ENCODE data around the gene MCF2L2.

Gene MCF2L2

DNA sequence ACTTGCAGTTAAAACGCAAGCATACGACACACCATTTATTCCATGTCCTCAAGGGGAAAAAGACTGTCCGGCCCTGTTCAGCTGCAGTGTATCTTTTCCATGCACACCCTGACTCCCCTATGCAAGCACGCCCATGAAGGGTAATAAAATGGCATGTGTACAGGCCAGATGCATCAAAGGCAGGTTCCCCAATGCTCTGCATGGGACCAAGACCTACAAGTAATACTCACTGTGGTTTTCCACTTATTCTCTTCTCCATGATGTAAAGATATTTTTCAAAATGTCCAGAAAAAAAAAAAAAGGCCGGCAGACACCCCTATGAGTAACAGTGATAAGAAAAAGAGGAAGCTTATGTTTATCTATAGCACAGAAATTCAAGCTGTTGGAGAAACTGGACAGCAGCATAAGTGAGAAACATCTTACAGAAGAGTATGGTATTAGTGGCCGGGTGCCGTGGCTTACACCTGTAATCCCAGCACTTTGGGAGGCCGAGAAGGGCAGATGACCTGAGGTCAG is 70.8 kb downstream of the MCF2L2 start:
- DNase-seq = no peak

DNA sequence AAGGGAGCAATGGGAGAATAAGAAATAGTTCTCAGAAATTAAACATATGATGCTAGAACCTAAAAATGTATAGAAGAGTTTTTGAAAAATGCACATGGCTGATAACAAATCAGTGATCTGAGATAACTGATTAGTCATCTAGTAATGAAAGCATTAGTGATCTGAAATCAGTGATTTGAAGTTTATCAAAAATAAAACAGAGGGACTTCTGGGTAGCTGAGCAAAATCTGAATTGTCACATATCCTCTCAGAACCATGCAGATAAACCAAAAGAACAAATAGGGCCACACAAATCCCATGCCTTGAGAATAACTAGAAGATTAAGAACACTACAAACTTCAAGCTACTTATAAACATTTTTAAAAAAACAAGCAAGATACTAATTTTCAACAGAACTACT is 71.5 kb downstream of the MCF2L2 start:
- DNase-seq = no peak

DNA sequence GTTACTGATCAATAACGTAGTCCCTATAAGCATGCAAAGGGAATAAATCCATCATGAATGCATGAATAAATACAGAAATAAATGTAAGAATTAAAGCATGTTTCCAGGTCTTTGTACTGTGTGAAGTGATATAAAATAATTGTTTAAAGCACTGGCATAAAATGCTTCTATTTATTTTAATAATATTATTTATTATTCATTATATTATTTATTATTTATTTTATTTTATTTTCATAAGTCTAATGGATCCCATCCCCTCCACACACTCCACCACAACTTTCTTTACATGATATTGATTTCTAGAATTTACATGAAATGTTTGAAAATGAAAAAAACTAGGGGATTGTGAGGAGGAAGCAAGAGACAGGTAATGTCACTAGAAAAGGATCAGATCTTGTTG is 73.5 kb downstream of the MCF2L2 start:
- DNase-seq = no peak

DNA sequence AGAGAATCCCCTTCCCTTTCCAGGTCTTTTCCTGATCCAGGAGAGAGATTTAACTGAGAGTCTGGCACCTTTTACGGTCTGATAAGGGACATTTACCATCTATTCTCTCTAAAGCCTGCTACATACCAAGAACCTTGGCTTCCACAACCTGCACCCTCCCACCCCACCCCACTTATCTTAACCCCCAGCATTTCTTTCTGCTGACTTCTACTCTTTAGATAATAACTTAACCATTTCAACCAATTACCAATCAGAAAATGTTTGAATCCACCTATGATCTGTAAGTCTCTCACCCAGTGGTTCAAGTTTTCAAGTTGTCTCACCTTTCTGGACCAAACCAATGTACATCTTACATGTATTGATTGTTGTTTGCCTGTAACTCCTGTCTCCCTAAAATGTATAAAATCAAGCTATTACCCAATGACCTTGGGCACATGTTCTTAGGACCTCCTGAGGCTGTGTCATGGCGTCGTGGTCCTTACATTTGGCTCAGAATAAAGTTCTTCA is 74.0 kb downstream of the MCF2L2 start:
- no peak for DNase-seq

- DNase-seq = no peak
Observed at GRCh38 chr3:183353421-183353820, 75.0 kb downstream of the MCF2L2 start.

- no peak for DNase-seq
Observed at GRCh38 chr3:183350164-183350563, 78.3 kb downstream of the MCF2L2 start.

- no peak for DNase-seq
Observed at GRCh38 chr3:183349421-183350157, 78.8 kb downstream of the MCF2L2 start.

DNA sequence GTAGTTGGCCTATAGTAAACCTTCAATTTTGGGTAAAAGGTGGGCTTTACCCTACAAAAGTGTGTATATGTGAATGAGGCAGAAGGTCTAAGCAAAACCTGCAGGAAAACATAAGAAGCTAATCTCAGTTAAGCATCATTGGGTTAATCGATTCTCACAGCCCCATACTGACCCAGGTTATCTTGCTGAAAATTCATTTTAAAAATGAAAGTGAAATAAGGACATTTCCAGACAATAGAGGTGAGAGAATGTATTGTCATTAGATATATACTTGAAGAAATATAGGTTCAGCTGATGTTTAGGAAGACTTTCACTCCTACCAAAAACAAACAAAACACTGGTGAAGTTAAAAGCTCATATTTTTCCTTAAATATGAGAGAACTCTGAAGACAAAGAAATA is 85.6 kb downstream of the MCF2L2 start:
- no peak for DNase-seq

GRCh38 chr3:183341545-183342288 is 86.7 kb downstream of the MCF2L2 start:
- no peak for DNase-seq

GRCh38 chr3:183340222-183340621 is 88.2 kb downstream of the MCF2L2 start:
- DNase-seq = no peak

GRCh38 chr3:183339461-183340086 is 88.8 kb downstream of the MCF2L2 start:
- no peak for DNase-seq

- DNase-seq = no peak
Observed at GRCh38 chr3:183338520-183338919, 89.9 kb downstream of the MCF2L2 start.

- no peak for DNase-seq
Observed at GRCh38 chr3:183332487-183332886, 95.9 kb downstream of the MCF2L2 start.

GRCh38 chr3:183331498-183331897 is 96.9 kb downstream of the MCF2L2 start:
- DNase-seq = no peak

GRCh38 chr3:183330881-183331280 is 97.5 kb downstream of the MCF2L2 start:
- no peak for DNase-seq

DNA sequence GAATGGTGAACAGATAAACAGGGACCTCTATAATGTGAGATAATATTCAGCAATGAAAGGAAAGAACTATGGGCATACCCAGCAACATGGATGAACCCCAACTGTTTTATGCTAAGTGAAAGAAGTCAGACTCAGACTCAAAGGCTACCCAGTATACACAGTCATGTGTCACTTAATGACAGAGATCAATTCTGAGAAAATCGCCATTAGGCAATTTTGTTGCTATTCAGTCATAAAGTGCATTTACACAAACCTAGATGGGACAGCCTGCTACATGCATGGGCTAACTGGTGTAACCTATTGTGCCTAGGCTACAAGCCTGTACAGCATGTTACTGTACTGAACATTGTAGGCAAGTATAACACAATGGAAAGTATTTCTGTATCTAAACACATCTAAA is 98.9 kb downstream of the MCF2L2 start:
- no peak for DNase-seq

DNA sequence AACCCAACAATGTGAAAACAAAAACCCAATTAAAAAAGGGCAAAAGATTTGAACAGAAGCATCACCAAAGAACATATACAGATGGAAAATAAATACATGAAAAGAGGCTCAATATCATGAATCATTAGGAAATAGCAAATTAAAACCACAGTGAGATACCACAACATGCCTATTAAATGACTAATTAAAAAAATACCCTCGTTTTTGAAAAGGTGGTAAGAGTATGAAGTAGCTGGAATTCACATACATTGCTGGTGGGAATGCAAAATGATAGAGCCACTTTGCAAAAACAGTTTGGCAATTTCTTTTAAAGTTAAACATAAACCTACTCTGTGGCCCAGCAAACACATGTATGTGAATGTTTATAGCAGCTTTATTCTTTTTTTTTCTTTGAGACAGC is 99.6 kb downstream of the MCF2L2 start:
- no peak for DNase-seq

GRCh38 chr3:183328164-183328563 is 100.3 kb downstream of the MCF2L2 start:
- DNase-seq = no peak

DNA sequence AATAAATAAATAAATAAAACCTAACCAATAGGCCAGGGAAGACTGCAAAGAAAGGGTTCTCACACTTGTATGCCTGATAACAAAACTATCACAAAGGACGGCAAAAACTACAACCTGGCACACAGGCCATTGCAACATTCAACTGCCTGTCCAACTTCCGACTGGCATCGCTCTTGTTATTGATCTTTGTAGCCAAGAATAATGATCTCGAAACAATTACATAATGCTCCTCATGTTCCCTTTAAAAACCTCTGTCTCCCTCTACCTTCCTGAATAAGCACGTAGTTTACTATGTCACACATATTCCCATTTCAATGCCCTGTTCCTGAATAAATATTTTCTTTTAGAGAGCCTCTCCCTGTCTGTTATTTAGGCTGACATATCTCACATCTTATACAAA is 101.1 kb downstream of the MCF2L2 start:
- no peak for DNase-seq

GRCh38 chr3:183324083-183324482 is 104.3 kb downstream of the MCF2L2 start:
- no peak for DNase-seq

GRCh38 chr3:183319371-183319770 is 109.0 kb downstream of the MCF2L2 start:
- no peak for DNase-seq

DNA sequence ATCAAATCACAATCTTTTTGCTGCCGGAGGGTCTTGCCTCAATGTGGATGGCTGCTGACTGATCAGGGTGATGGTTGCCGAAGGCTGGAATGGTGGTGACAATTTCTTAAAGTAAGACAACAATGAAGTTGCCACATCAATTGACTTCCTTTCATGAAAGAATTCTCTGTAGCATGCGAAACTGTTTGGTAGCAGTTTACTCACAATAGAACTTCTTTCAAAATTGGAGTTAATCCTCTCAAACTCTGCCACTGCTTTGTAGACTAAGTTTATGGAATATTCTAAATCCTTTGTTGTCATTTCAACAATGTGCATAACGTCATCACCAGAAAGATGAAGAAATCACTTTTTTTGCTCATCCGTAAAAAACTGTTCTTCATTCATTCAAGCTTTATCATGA is 109.5 kb downstream of the MCF2L2 start:
- DNase-seq = no peak

Measured in NCI-H1694 treated with DMSO at 0.1 percent for 48 hours (cell line).